SK-N-SH treated with all-trans-retinoic acid at 6 μM for 48 hours (cell line): Measurements from ENCODE around the gene PASK.
A peak's percentile ranks its signal among the peaks of the same experiment; 100 is the strongest.

Source experiments
- ATAC-seq: fragments of 200-7000 bp; cut with Tn5 transposase; 3 replicates; pipeline ENCODE4 v1.9.1; 2020; ENCODE audit warnings: mild to moderate bottlenecking, moderate library complexity
- BACH2 ChIP-seq: fragments of 250-450 bp; sonication (Bioruptor Pico); IDR thresholded peaks from 2 replicates; pipeline ENCODE4 v1.9.0; 2021; ENCODE audit warnings: mild to moderate bottlenecking, borderline replicate concordance
- CSDC2 ChIP-seq: fragments of 250-450 bp; sonication (Bioruptor Pico); IDR thresholded peaks from 2 replicates; pipeline ENCODE4 v1.5.0; 2020; ENCODE audit warnings: mild to moderate bottlenecking, moderate library complexity
- ISL1 ChIP-seq: fragments of 250-450 bp; sonication (Bioruptor Pico); IDR thresholded peaks from 2 replicates; pipeline ENCODE4 v2.1.2; 2022; ENCODE audit warnings: mild to moderate bottlenecking, moderate library complexity
- OSR1 ChIP-seq: fragments of 250-450 bp; sonication (Bioruptor Pico); IDR thresholded peaks from 2 replicates; pipeline ENCODE4 v1.8.0; 2022; ENCODE audit warnings: moderate library complexity, mild to moderate bottlenecking, inconsistent platforms
- PATZ1 ChIP-seq: fragments of 250-450 bp; sonication (Bioruptor Pico); IDR thresholded peaks from 2 replicates; pipeline ENCODE4 v1.8.0; 2020; ENCODE audit warnings: mild to moderate bottlenecking, moderate library complexity, borderline replicate concordance
- POU6F1 ChIP-seq: fragments of 250-450 bp; sonication (Bioruptor Pico); IDR thresholded peaks from 2 replicates; pipeline ENCODE4 v1.8.0; 2021; ENCODE audit warnings: low read depth, mild to moderate bottlenecking, moderate library complexity, borderline replicate concordance
- PPARA ChIP-seq: fragments of 250-450 bp; sonication (Bioruptor Pico); IDR thresholded peaks from 2 replicates; pipeline ENCODE4 v1.5.0; 2020; ENCODE audit warnings: mild to moderate bottlenecking, borderline replicate concordance
- RARB ChIP-seq: fragments of 250-450 bp; sonication (Bioruptor Pico); IDR thresholded peaks from 2 replicates; pipeline ENCODE4 v1.8.0; 2021; ENCODE audit warnings: mild to moderate bottlenecking, moderate library complexity
- SNAI2 ChIP-seq: fragments of 250-450 bp; sonication (Bioruptor Pico); IDR thresholded peaks from 2 replicates; pipeline ENCODE4 v1.5.0; 2020; ENCODE audit warnings: mild to moderate bottlenecking, moderate library complexity
- TCF4 ChIP-seq: fragments of 250-450 bp; sonication (Bioruptor Pico); IDR thresholded peaks from 2 replicates; pipeline ENCODE4 v1.8.0; 2021; ENCODE audit warnings: mild to moderate bottlenecking, moderate library complexity, borderline replicate concordance
- TOX ChIP-seq: fragments of 250-450 bp; sonication (Bioruptor Pico); IDR thresholded peaks from 2 replicates; pipeline ENCODE4 v1.8.0; 2021; ENCODE audit warnings: mild to moderate bottlenecking, moderate library complexity, borderline replicate concordance
- TSHZ2 ChIP-seq: fragments of 250-450 bp; sonication (Bioruptor Pico); IDR thresholded peaks from 2 replicates; pipeline ENCODE4 v1.5.0; 2020; ENCODE audit warnings: mild to moderate bottlenecking, moderate library complexity
- ZC3H10 ChIP-seq: fragments of 250-450 bp; sonication (Bioruptor Pico); IDR thresholded peaks from 2 replicates; pipeline ENCODE4 v1.5.1; 2021; ENCODE audit warnings: mild to moderate bottlenecking, moderate library complexity
- ZFP3 ChIP-seq: fragments of 250-450 bp; sonication (Bioruptor Pico); IDR thresholded peaks from 2 replicates; pipeline ENCODE4 v1.5.0; 2020; ENCODE audit warnings: mild to moderate bottlenecking, moderate library complexity
- ZFP30 ChIP-seq: fragments of 450-650 bp; formaldehyde crosslinking; IDR thresholded peaks from 2 replicates; pipeline ENCODE4 v1.5.0; 2022; ENCODE audit warnings: mild to moderate bottlenecking, moderate library complexity
- ZNF70 ChIP-seq: fragments of 450-650 bp; formaldehyde crosslinking; IDR thresholded peaks from 2 replicates; pipeline ENCODE4 v1.5.0; 2020; ENCODE audit warnings: mild to moderate bottlenecking, moderate library complexity
- ZNF8 ChIP-seq: fragments of 450-650 bp; formaldehyde crosslinking; IDR thresholded peaks from 2 replicates; pipeline ENCODE4 v1.5.0; 2020; ENCODE audit warnings: mild to moderate bottlenecking, moderate library complexity
- TF ChIP-seq, protein P1 (sequence below): fragments of 250-450 bp; sonication (Bioruptor Pico); IDR thresholded peaks from 2 replicates; pipeline ENCODE4 v1.5.1; 2021; ENCODE audit warnings: mild to moderate bottlenecking, moderate library complexity
- TF ChIP-seq, protein P2 (sequence below): fragments of 250-450 bp; sonication (Bioruptor Pico); IDR thresholded peaks from 2 replicates; pipeline ENCODE4 v1.5.1; 2020; ENCODE audit warnings: low read depth, mild to moderate bottlenecking, moderate library complexity

The PASK gene

GRCh38 chr2:241103176-241103595, 46.1 kb downstream of the PASK start:
- no peak for TF ChIP-seq BACH2 (CRISPR knock-in tag)
- no peak for TF ChIP-seq TOX (CRISPR knock-in tag)
- no peak for TF ChIP-seq ZNF70 (CRISPR knock-in tag)
- TF ChIP-seq ZNF8, result no peak
- no peak for TF ChIP-seq TSHZ2
- TF ChIP-seq ZC3H10 (CRISPR knock-in tag), result no peak
- no peak for TF ChIP-seq RARB (CRISPR knock-in tag)
- no peak for TF ChIP-seq ZFP3 (CRISPR knock-in tag)
- no peak for TF ChIP-seq ISL1 (CRISPR knock-in tag)
- TF ChIP-seq PATZ1 (CRISPR knock-in tag), result no peak
- TF ChIP-seq SNAI2 (CRISPR knock-in tag), result no peak
- no peak for TF ChIP-seq ZFP30
- TF ChIP-seq, protein P1, sequence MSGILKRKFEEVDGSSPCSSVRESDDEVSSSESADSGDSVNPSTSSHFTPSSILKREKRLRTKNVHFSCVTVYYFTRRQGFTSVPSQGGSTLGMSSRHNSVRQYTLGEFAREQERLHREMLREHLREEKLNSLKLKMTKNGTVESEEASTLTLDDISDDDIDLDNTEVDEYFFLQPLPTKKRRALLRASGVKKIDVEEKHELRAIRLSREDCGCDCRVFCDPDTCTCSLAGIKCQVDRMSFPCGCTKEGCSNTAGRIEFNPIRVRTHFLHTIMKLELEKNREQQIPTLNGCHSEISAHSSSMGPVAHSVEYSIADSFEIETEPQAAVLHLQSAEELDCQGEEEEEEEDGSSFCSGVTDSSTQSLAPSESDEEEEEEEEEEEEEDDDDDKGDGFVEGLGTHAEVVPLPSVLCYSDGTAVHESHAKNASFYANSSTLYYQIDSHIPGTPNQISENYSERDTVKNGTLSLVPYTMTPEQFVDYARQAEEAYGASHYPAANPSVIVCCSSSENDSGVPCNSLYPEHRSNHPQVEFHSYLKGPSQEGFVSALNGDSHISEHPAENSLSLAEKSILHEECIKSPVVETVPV (CRISPR knock-in tag), result no peak
- TF ChIP-seq PPARA (CRISPR knock-in tag), result no peak
- no peak for TF ChIP-seq CSDC2 (CRISPR knock-in tag)
- ATAC-seq, result no peak

GRCh38 chr2:241102239-241102803, 47.0 kb downstream of the PASK start, which contains the start of gene MTERF4:
TSS of gene MTERF4 (minus strand) at chr2:241102287. CDS start at chr2:241102273, 14 bp downstream.
- TF ChIP-seq SNAI2 (CRISPR knock-in tag) (no peak), POU6F1 (CRISPR knock-in tag) (0 out of 2 replicates have a peak, but pooled peaks have one; percentile 53), TCF4 (CRISPR knock-in tag) (no peak), ZNF8 (no peak), PATZ1 (CRISPR knock-in tag) (0 out of 2 replicates have a peak, but pooled peaks have one; percentile 55), ZC3H10 (CRISPR knock-in tag) (no peak), TSHZ2 (peak; percentile 67; the same call in 1 of the 2 replicates), TOX (CRISPR knock-in tag) (no peak), RARB (CRISPR knock-in tag) (no peak), OSR1 (CRISPR knock-in tag) (no peak), CSDC2 (CRISPR knock-in tag) (peak; percentile 67; the same call in 1 of the 2 replicates), ZNF70 (CRISPR knock-in tag) (no peak), ZFP3 (CRISPR knock-in tag) (peak; percentile 76; the same call in 1 of the 2 replicates), ISL1 (CRISPR knock-in tag) (no peak)
- TF ChIP-seq, protein P2, sequence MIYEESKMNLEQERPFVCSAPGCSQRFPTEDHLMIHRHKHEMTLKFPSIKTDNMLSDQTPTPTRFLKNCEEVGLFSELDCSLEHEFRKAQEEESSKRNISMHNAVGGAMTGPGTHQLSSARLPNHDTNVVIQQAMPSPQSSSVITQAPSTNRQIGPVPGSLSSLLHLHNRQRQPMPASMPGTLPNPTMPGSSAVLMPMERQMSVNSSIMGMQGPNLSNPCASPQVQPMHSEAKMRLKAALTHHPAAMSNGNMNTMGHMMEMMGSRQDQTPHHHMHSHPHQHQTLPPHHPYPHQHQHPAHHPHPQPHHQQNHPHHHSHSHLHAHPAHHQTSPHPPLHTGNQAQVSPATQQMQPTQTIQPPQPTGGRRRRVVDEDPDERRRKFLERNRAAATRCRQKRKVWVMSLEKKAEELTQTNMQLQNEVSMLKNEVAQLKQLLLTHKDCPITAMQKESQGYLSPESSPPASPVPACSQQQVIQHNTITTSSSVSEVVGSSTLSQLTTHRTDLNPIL, result no peak
- peak; percentile 99 for ATAC-seq
